Chondrocyte (in vitro differentiated cells): ENCODE data around the gene TMEM45B. TPM values are rescaled to one million over a fixed set of nuclear protein-coding genes. Genes with fewer than 3 reads are reported as not detected.
"Not testable (repeated sequence)": the region's sequence is repeated elsewhere in the genome, so short reads cannot be mapped to it uniquely, and the experiment has no call there.

Experiments
- DNase-seq: peaks from one replicate; pipeline ENCODE4 v3.0.0; 2021; ENCODE audit warnings: mixed read lengths, low spot score
- H3K27ac Mint-ChIP-seq: one replicate; pipeline ENCODE4 v1.8.0; 2021; ENCODE audit warnings: mild to moderate bottlenecking, moderate library complexity, mixed read lengths; ENCODE audit not compliant: unreplicated experiment
- H3K27me3 Mint-ChIP-seq: 2 replicates; pipeline ENCODE4 v1.8.0; 2021; ENCODE audit warnings: low read depth, mixed read lengths
- H3K36me3 Mint-ChIP-seq: 2 replicates; pipeline ENCODE4 v1.8.0; 2021; ENCODE audit warnings: low read depth, mixed read lengths
- H3K4me1 Mint-ChIP-seq: 2 replicates; pipeline ENCODE4 v1.8.0; 2021; ENCODE audit warnings: low read depth, mild to moderate bottlenecking, mixed read lengths
- H3K4me3 Mint-ChIP-seq: one replicate; pipeline ENCODE4 v1.8.0; 2021; ENCODE audit warnings: mild to moderate bottlenecking, moderate library complexity, mixed read lengths; ENCODE audit not compliant: unreplicated experiment
- H3K9me3 Mint-ChIP-seq: 2 replicates; pipeline ENCODE4 v1.8.0; 2021; ENCODE audit warnings: low read depth, mixed read lengths
- total RNA-seq: library from RNA; stranded (reverse); gene quantifications from 3 replicates; pipeline ENCODE4 v1.2.1, GENCODE V29; 2021
- TF ChIP-seq, protein P1 (sequence below): fragments of 200-600 bp; sonication (generic); IDR thresholded peaks from 2 replicates; pipeline ENCODE4 v1.5.0; 2021; ENCODE audit warnings: antibody characterized with exemption, mild to moderate bottlenecking, moderate library complexity

TMEM45B gene
- total RNA-seq, 1 donor from 2014 or later, result not detected

- peaks cover 7% of the 10 kb centered on the region for H3K4me1 Mint-ChIP-seq
Measured at GRCh38 chr11:129825380-129825779, 9.7 kb downstream of the TMEM45B start.

DNA sequence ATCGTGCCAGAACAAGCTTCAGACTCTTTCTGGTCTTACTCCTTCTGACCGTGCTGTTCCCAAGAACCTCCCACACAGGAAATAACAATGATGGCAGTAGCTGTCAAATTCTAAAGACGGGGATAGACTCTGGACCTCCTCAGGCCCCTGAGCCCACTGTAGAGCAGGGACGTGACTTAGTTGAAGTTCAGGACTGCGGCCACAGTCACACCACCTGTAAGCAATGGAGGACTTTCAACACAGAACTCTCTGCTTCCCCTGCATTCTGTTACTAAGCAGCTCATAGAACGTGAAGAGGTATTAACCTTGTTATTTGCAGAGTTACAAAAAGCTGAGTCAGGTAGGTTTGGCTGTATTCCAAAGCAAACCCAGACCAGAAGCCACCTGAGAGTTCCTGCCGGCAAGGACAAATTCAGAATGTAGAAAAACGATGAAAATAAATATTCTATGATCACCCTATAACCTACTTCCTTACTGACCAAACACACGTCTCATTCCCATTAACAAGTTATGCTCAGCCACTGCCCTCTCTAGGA is 12.7 kb downstream of the TMEM45B start:
- TF ChIP-seq, protein P1, sequence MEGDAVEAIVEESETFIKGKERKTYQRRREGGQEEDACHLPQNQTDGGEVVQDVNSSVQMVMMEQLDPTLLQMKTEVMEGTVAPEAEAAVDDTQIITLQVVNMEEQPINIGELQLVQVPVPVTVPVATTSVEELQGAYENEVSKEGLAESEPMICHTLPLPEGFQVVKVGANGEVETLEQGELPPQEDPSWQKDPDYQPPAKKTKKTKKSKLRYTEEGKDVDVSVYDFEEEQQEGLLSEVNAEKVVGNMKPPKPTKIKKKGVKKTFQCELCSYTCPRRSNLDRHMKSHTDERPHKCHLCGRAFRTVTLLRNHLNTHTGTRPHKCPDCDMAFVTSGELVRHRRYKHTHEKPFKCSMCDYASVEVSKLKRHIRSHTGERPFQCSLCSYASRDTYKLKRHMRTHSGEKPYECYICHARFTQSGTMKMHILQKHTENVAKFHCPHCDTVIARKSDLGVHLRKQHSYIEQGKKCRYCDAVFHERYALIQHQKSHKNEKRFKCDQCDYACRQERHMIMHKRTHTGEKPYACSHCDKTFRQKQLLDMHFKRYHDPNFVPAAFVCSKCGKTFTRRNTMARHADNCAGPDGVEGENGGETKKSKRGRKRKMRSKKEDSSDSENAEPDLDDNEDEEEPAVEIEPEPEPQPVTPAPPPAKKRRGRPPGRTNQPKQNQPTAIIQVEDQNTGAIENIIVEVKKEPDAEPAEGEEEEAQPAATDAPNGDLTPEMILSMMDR, result no peak
- H3K4me1 Mint-ChIP-seq, result peaks cover 7% of the 10 kb centered on the region
- H3K27ac Mint-ChIP-seq, result no peak overlapping the region
- no peak for DNase-seq
- H3K27me3 Mint-ChIP-seq, result no peaks in the 10 kb centered on the region
- peaks cover 6% of the 10 kb centered on the region for H3K9me3 Mint-ChIP-seq
- H3K4me3 Mint-ChIP-seq, result no peak overlapping the region
- H3K36me3 Mint-ChIP-seq, result no peaks in the 10 kb centered on the region

More at GRCh38 chr11:129825380-129825779, 9.7 kb downstream of the TMEM45B start:
- Mint-ChIP-seq H3K9me3 (peaks cover 6% of the 10 kb centered on the region), H3K36me3 (no peaks in the 10 kb centered on the region), H3K27me3 (no peaks in the 10 kb centered on the region), H3K27ac (no peak overlapping the region), H3K4me3 (no peak overlapping the region)
- TF ChIP-seq, protein P1, result no peak
- no peak for DNase-seq

DNA sequence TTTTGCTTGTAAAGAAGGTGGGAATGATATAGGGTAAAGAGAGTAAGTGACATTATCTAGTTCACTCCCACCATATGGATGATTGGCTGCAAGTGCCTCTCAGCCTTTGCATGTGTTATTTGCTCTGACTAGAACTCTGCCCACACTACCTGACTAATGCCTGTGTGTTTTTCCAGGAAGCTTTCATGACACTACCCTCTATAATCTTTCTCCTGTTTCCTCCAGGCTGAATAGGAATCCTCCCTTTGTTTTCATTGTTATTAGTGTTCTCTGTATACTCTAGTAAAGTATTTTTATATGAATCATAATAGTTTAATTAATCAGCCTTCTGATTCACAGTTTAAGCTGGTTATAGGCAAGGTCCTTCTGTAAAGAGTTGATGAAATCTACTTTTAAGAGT is 13.8 kb downstream of the TMEM45B start:
- H3K27ac Mint-ChIP-seq, H3K9me3 Mint-ChIP-seq, H3K4me3 Mint-ChIP-seq, H3K4me1 Mint-ChIP-seq, H3K36me3 Mint-ChIP-seq, H3K27me3 Mint-ChIP-seq, DNase-seq: not testable (repeated sequence)

DNA sequence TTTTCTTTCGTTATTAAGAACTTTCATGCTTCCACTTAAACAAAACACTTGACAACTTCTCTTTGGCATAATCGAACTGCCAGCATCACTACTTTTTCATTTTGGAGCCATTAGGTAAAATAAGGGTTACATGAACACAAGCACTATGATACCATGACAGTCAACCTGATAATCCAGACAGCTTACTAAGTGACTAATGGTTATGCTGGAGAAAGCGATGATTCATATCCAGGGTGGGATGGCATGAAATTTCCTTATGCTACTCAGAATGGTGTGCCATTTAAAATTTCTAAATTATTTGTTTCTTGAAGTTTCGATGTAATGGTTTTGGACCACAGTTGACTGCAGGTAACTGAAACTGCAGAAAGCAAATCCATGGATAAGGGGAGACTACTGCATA is 15.6 kb downstream of the TMEM45B start:
- not testable (repeated sequence) for H3K27me3 Mint-ChIP-seq, H3K4me1 Mint-ChIP-seq, H3K36me3 Mint-ChIP-seq, H3K9me3 Mint-ChIP-seq, H3K27ac Mint-ChIP-seq, H3K4me3 Mint-ChIP-seq, DNase-seq

DNA sequence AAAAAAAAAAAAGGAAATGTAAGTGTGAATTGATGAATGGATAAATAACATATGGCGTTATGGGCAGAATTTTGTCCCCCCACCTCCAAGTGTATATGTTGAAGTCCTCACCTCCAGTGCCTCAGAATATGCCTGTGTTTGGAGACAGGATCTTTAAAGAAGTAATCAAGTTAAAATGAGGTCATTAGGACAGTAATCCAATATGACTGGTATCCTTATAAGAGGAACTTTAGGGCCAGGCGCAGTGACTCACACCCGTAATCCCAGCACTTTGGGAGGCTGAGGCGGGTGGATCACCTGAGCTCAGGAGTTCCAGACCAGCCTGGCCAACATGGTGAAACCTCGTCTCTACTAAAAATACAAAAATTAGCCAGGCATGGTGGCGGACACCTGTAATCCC is 17.6 kb downstream of the TMEM45B start:
- not testable (repeated sequence) for H3K27me3 Mint-ChIP-seq, H3K4me3 Mint-ChIP-seq, H3K9me3 Mint-ChIP-seq, H3K36me3 Mint-ChIP-seq, H3K4me1 Mint-ChIP-seq, DNase-seq, H3K27ac Mint-ChIP-seq

DNA sequence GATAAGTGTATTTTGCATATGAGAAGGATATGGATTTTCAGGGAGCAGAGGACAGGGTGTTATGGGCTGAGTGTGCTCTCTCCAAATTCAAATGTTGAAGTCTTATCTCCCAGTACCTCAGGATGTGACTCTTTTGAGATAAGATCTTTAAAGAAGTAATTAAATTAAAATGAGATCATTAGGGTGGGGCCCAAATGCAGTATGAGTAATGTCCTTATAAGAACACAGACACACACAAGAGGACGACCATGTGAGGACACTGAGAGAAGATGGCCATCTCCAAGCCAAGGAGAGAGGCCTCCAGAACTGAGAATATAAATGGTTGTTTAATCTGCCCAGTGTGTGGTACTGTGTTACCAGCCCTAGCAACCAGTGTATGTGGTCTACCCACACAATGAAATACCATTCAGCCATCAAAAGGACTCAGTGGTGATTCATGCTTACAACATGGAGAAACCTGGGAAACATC is 20.8 kb downstream of the TMEM45B start:
- not testable (repeated sequence) for H3K36me3 Mint-ChIP-seq, DNase-seq, H3K4me3 Mint-ChIP-seq, H3K4me1 Mint-ChIP-seq, H3K9me3 Mint-ChIP-seq, H3K27ac Mint-ChIP-seq
- peaks cover 11% of the 10 kb centered on the region for H3K27me3 Mint-ChIP-seq

DNA sequence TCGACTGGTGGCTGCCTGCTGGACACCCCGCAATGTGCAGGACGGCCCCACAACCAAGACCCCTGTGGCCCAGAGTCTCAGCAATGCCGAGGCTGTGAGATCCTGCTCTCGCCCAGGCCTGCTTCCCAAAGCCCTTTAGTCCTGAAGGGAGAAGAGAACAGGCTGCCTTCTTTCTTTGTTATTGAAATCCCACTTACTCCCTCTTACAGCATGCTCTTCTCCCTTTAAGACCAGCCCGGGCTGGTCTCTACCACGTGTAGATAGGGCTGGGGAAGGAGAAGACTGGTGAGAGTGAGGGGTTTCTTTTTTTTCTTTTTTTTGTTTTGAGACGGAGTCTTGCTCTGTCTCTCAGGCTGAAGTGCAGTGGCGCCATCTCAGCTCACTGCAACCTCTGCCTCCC is 21.3 kb downstream of the TMEM45B start:
- Mint-ChIP-seq H3K9me3 (no peaks in the 10 kb centered on the region), H3K36me3 (peaks cover 2% of the 10 kb centered on the region), H3K4me1 (no peaks in the 10 kb centered on the region), H3K27ac (no peak overlapping the region), H3K27me3 (peaks cover 14% of the 10 kb centered on the region), H3K4me3 (no peak overlapping the region)
- TF ChIP-seq, protein P1, result no peak
- DNase-seq, result no peak
